PFSK-1 (cell line): ENCODE data around the gene OR2G2.

Experiments
- FOXP2 ChIP-seq: optimal IDR thresholded peaks from 2 replicates; pipeline ENCODE3; 2011; ENCODE audit warnings: borderline replicate concordance, control low read depth, inconsistent platforms; ENCODE audit not compliant: insufficient read depth; ENCODE audit errors: extremely low read length, extremely low read depth
- POLR2AphosphoS5 ChIP-seq: IDR thresholded peaks from 2 replicates; pipeline ENCODE4 v1.6.1; 2012; ENCODE audit warnings: low read depth, mild to moderate bottlenecking, control low read depth, low read length, moderate library complexity
- SIN3A ChIP-seq: IDR thresholded peaks from 2 replicates; pipeline ENCODE4 v1.6.1; 2012; ENCODE audit warnings: mild to moderate bottlenecking, low read length, moderate library complexity, borderline replicate concordance; ENCODE audit not compliant: insufficient read depth
- TAF1 ChIP-seq: IDR thresholded peaks from 2 replicates; pipeline ENCODE4 v1.6.1; 2012; ENCODE audit warnings: low read length, control low read depth, borderline replicate concordance; ENCODE audit not compliant: insufficient read depth
- TF ChIP-seq, protein P1 (sequence below), 2 experiments: IDR thresholded peaks; 2 replicates each; pipeline versions ENCODE4 v1.6.1 to v1.8.0; 2011 to 2012; ENCODE audit warnings: low read depth in 2 of 2, low read length in 2 of 2, control low read depth in 1 of 2, inconsistent platforms in 1 of 2, mild to moderate bottlenecking in 1 of 2, moderate library complexity in 1 of 2; ENCODE audit not compliant: insufficient read depth in 1 of 2

OR2G2 gene

DNA sequence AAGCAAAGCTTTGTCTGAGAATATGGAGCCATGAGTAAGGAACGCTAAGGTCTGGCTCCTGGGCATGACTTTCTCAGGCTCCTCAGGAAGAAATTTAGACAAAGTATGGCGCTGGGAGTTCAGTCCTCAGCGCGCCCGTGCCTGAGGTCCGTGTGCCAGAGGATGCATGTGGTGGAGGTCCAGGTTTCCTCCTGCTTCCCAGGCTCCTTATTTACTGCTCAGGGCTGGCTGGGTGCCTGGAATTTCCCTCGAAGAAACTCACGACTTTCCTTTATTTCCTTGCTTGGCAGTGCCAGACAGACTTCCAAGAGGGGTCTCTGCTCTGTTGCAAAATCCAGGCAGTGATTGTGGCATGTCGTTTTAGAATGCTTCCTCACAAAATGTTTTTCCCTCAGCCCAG is 26.0 kb upstream of the OR2G2 start:
- TF ChIP-seq SIN3A (no peak), FOXP2 (no peak)

DNA sequence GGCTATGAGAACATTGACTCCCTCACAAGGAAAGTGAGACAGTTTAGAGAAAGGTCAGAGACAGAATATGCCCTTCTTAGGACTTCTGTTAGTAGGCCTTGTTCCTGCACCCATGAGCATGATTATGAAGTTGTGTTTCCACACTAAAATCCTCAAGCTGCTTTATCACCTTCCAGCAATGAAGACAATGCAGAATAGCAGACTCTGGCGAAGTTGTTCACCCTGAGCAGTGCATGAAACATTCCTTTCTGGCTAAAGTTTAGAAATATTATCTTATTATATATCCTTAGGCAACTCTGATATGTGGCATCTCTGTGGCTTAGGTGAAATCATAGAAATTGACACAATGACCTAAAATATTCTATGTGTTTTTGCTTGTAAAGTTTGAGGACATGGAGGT is 13.9 kb upstream of the OR2G2 start:
- TF ChIP-seq POLR2AphosphoS5 (no peak), FOXP2 (no peak), TAF1 (no peak), SIN3A (no peak)
- TF ChIP-seq, protein P1, sequence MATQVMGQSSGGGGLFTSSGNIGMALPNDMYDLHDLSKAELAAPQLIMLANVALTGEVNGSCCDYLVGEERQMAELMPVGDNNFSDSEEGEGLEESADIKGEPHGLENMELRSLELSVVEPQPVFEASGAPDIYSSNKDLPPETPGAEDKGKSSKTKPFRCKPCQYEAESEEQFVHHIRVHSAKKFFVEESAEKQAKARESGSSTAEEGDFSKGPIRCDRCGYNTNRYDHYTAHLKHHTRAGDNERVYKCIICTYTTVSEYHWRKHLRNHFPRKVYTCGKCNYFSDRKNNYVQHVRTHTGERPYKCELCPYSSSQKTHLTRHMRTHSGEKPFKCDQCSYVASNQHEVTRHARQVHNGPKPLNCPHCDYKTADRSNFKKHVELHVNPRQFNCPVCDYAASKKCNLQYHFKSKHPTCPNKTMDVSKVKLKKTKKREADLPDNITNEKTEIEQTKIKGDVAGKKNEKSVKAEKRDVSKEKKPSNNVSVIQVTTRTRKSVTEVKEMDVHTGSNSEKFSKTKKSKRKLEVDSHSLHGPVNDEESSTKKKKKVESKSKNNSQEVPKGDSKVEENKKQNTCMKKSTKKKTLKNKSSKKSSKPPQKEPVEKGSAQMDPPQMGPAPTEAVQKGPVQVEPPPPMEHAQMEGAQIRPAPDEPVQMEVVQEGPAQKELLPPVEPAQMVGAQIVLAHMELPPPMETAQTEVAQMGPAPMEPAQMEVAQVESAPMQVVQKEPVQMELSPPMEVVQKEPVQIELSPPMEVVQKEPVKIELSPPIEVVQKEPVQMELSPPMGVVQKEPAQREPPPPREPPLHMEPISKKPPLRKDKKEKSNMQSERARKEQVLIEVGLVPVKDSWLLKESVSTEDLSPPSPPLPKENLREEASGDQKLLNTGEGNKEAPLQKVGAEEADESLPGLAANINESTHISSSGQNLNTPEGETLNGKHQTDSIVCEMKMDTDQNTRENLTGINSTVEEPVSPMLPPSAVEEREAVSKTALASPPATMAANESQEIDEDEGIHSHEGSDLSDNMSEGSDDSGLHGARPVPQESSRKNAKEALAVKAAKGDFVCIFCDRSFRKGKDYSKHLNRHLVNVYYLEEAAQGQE (IDR thresholded peaks at IDR 0.05; ENCODE audit: insufficient read depth in 1 of 2, low read depth in 2 of 2, low read length in 2 of 2), result no peak

DNA sequence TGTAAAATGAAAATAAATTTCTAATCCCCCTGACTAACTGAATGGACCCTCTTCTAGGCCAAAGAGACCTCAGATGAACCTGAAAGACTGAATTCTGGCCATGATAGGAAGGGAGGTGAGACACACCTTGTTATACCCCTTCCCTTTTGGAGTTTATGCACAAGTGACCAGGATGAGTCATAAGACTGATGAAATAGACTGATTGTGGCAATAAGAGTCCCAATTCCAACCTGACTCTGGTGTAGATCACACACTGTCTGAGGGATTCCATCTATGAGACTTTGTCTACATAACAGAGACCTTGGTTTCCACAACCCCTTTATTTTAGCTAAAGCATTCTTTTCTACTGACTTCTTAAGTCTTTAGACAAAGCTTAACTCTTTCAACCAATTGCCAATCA is 13.5 kb upstream of the OR2G2 start:
- TF ChIP-seq FOXP2, result no peak
- no peak for TF ChIP-seq POLR2AphosphoS5
- TF ChIP-seq TAF1, result no peak
- no peak for TF ChIP-seq SIN3A
- TF ChIP-seq, protein P1 (IDR thresholded peaks at IDR 0.05; ENCODE audit: insufficient read depth in 1 of 2, low read depth in 2 of 2, low read length in 2 of 2), result no peak

DNA sequence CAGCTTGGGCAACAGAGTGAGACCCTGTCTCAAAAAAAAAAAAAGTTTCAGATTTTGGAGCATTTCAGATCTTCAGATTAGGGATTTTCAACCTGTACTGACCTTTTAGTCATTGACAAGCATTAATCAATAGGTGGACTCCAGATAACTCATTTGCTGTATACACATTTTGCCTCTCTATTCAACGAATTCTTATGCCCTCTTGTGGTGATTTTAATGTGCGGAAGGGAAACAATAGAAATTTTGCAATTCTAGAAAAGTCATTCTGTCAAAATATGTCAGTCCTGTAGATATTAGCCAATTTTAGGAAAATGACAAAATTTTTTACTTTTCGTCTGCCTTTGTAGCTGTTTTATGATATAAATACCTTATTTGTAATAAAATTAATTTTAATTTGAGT is 11.6 kb upstream of the OR2G2 start:
- TF ChIP-seq FOXP2, result no peak
- TF ChIP-seq TAF1, result no peak
- TF ChIP-seq SIN3A, result no peak
- TF ChIP-seq, protein P1 (IDR thresholded peaks at IDR 0.05; ENCODE audit: insufficient read depth in 1 of 2, low read depth in 2 of 2, low read length in 2 of 2), result no peak
- TF ChIP-seq POLR2AphosphoS5, result no peak

DNA sequence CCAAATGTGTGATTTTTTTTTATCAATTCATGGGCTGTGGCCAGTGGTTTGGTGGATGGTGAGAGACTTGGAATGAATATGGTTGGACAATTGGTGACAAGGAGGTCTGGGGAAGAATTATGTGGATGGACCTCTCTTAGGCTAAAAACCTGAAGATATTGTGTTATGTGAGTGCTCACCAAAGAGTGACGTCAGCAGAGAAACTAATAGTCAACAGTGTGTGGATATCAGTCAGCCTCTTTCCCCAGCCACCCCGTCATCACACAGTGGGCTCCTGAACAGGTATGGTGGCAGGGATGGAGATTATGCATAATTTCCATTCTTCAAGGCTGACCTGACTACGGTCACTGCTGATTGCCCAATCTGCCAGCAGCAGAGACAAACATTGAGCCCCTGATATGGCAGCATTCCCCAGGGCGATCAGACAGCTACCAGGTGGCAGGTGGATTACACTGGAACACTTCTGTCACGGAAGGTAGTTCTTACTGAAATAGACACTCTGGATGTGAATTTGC is 9.2 kb upstream of the OR2G2 start:
- no peak for TF ChIP-seq SIN3A

DNA sequence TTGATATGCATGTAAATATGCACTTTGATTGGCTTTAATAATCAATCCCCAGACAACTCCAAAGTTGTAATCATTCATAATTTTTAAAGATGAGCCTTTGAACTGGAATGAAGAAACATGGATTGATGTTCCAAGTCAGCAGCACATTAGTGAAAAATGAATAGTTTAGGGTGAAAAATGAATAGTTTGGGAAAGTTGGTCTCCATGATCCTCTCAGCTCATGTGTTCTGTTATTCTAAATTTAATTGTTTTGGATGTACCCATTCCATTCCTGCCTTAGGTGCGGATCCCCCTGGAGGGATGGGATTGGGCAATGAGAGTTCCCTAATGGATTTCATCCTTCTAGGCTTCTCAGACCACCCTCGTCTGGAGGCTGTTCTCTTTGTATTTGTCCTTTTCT is 17.1 kb downstream of the OR2G2 start, which contains the start of gene OR2G3:
TSS of gene OR2G3 (plus strand) at position 301 of the 400 bp plus-strand sequence. CDS start at position 301, 0 bp downstream.
- TF ChIP-seq SIN3A, result no peak
- TF ChIP-seq, protein P1 (IDR thresholded peaks at IDR 0.05; ENCODE audit: insufficient read depth in 1 of 2, low read depth in 2 of 2, low read length in 2 of 2), result no peak
- no peak for TF ChIP-seq FOXP2
- TF ChIP-seq TAF1, result no peak
- no peak for TF ChIP-seq POLR2AphosphoS5
